ENCODE data around the gene ZNF723. TPM values are rescaled to one million over a fixed set of nuclear protein-coding genes. Genes with fewer than 3 reads are reported as not detected.

ZNF723 gene
- polyA plus RNA-seq, 2 donors: not detected

GRCh38 chr19:22882797-22883196 is 50.7 kb downstream of the ZNF723 start:
- no peaks in the 10 kb centered on the region for H3K27me3 ChIP-seq (ENCODE audit: control insufficient read depth in 1 of 2, insufficient read depth in 2 of 2, low read length in 2 of 2)
- WGBS, 2 donors: 7 to 8% methylated on average over 3 of the region's 3 CpGs
- no peak overlapping the region for H3K4me3 ChIP-seq (ENCODE audit: low read depth in 1 of 2, low read length in 2 of 2)
- H3K9me3 ChIP-seq (ENCODE audit: control insufficient read depth in 2 of 2, insufficient read depth in 1 of 2, low read depth in 1 of 2, low read length in 1 of 2): peaks cover 0 to 2% of the 10 kb centered on the region in 2 donors
- no peak overlapping the region for H3K27ac ChIP-seq (ENCODE audit: low read depth in 2 of 2, low read length in 1 of 2)
- H3K4me1 ChIP-seq (ENCODE audit: control insufficient read depth in 2 of 2, insufficient read depth in 2 of 2, low read length in 1 of 2): no peaks in the 10 kb centered on the region
- H3K36me3 ChIP-seq (ENCODE audit: control insufficient read depth in 2 of 2, insufficient read depth in 2 of 2, low read length in 1 of 2): no peaks in the 10 kb centered on the region

DNA sequence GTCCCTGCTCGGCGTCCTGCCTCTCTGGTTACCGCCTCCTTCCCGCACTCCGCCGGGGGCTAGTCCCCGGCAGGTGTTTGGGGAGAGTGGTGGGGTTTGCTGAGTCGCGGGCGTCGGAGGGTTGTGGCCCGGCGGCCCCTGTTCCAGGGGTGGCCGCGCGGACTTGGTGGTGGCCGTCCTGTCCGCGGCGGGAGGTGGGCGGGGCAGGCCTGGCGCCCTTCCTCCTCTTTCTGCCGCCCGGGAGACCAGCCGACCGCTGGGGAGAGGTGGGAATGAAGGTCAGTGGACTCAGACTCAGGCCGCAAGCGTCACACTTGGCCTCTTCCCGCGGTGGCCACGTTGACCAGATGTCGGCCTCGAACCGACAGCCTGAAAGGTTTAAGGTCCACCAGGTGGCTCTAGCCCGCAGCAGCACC is 61.8 kb downstream of the ZNF723 start:
- no peak overlapping the region for H3K27ac ChIP-seq (ENCODE audit: low read depth in 2 of 2, low read length in 1 of 2)
- no peaks in the 10 kb centered on the region for H3K27me3 ChIP-seq (ENCODE audit: control insufficient read depth in 1 of 2, insufficient read depth in 2 of 2, low read length in 2 of 2)
- peaks cover 7% of the 10 kb centered on the region in 2 donors for H3K9me3 ChIP-seq (ENCODE audit: control insufficient read depth in 2 of 2, insufficient read depth in 1 of 2, low read depth in 1 of 2, low read length in 1 of 2)
- H3K4me3 ChIP-seq (ENCODE audit: low read depth in 1 of 2, low read length in 2 of 2): no peak overlapping the region
- 84 to 92% methylated on average over 30 to 35 of the region's 35 CpGs for WGBS, 2 donors
- no peaks in the 10 kb centered on the region for H3K36me3 ChIP-seq (ENCODE audit: control insufficient read depth in 2 of 2, insufficient read depth in 2 of 2, low read length in 1 of 2)
- H3K4me1 ChIP-seq (ENCODE audit: control insufficient read depth in 2 of 2, insufficient read depth in 2 of 2, low read length in 1 of 2): no peaks in the 10 kb centered on the region

GRCh38 chr19:22901431-22902130 is 69.5 kb downstream of the ZNF723 start:
- no peak overlapping the region for H3K4me3 ChIP-seq (ENCODE audit: low read depth in 1 of 2, low read length in 2 of 2)
- no peaks in the 10 kb centered on the region for H3K27me3 ChIP-seq (ENCODE audit: control insufficient read depth in 1 of 2, insufficient read depth in 2 of 2, low read length in 2 of 2)
- 97 to 98% methylated on average over 47 of the region's 47 CpGs for WGBS, 2 donors
- H3K4me1 ChIP-seq (ENCODE audit: control insufficient read depth in 2 of 2, insufficient read depth in 2 of 2, low read length in 1 of 2): no peaks in the 10 kb centered on the region
- no peak overlapping the region for H3K27ac ChIP-seq (ENCODE audit: low read depth in 2 of 2, low read length in 1 of 2)
- peaks cover 15 to 24% of the 10 kb centered on the region in 2 donors for H3K9me3 ChIP-seq (ENCODE audit: control insufficient read depth in 2 of 2, insufficient read depth in 1 of 2, low read depth in 1 of 2, low read length in 1 of 2)
- H3K36me3 ChIP-seq (ENCODE audit: control insufficient read depth in 2 of 2, insufficient read depth in 2 of 2, low read length in 1 of 2): no peaks in the 10 kb centered on the region

Other genes with a start within 250 kb of the ZNF723 start
- under 1 TPM; 0.15 to 0.22 TPM for gene ZNF492, start 198.0 kb upstream of the ZNF723 start, polyA plus RNA-seq
- not detected for gene ZNF99, start 48.1 kb upstream of the ZNF723 start, polyA plus RNA-seq
- gene ZNF728, start 170.9 kb downstream of the ZNF723 start, polyA plus RNA-seq: under 1 TPM; 0.04 to 0.05 TPM